GM23338 (cell line): Measurements from ENCODE around the gene KRTAP12-3. TPM values are rescaled to one million over a fixed set of nuclear protein-coding genes. Genes with fewer than 3 reads are reported as not detected.

Experiments used
- ATAC-seq: fragments of 200-7000 bp; cut with Tn5 transposase; 3 replicates; pipeline ENCODE4 v1.9.1; 2020
- DNase-seq: peaks from one replicate; pipeline ENCODE4 v3.0.0-alpha.2; 2015; ENCODE audit warnings: low spot score
- H2AFZ ChIP-seq: fragments of 200-600 bp; sonication (generic); 2 replicates; pipeline ENCODE4 v1.8.0; 2016; ENCODE audit warnings: antibody characterized with exemption, mild to moderate bottlenecking, moderate library complexity
- H3F3A ChIP-seq: fragments of 200-600 bp; sonication (generic); replicated peaks from 2 replicates; pipeline ENCODE4 v1.8.0; 2017; ENCODE audit warnings: antibody characterized with exemption, mixed run types, low read depth
- H3K27ac ChIP-seq: fragments of 200-600 bp; sonication (generic); 2 replicates; pipeline ENCODE4 v1.6.1; 2016; ENCODE audit warnings: low read depth
- H3K27me3 ChIP-seq: fragments of 200-600 bp; sonication (generic); 2 replicates; pipeline ENCODE4 v1.8.0; 2016; ENCODE audit warnings: mild to moderate bottlenecking, mixed run types, moderate library complexity; ENCODE audit not compliant: insufficient read depth
- H3K36me3 ChIP-seq: fragments of 200-600 bp; sonication (generic); 2 replicates; pipeline ENCODE4 v1.8.0; 2016; ENCODE audit warnings: mild to moderate bottlenecking; ENCODE audit not compliant: insufficient read depth
- H3K4me1 ChIP-seq: fragments of 200-600 bp; sonication (generic); 2 replicates; pipeline ENCODE4 v1.8.0; 2016; ENCODE audit warnings: mild to moderate bottlenecking, moderate library complexity; ENCODE audit not compliant: insufficient read depth
- H3K4me2 ChIP-seq: fragments of 200-600 bp; sonication (generic); 2 replicates; pipeline ENCODE4 v1.7.1; 2017; ENCODE audit warnings: mixed run types
- H3K4me3 ChIP-seq: fragments of 200-600 bp; sonication (generic); 2 replicates; pipeline ENCODE4 v1.6.1; 2016; ENCODE audit warnings: mixed run types
- H3K79me2 ChIP-seq: fragments of 200-600 bp; sonication (generic); replicated peaks from 2 replicates; pipeline ENCODE4 v1.8.0; 2017; ENCODE audit warnings: mild to moderate bottlenecking; ENCODE audit not compliant: insufficient read depth
- H3K9me2 ChIP-seq: fragments of 200-600 bp; sonication (generic); 2 replicates; pipeline ENCODE4 v1.8.0; 2017; ENCODE audit not compliant: insufficient read depth
- H4K20me1 ChIP-seq: fragments of 200-600 bp; sonication (generic); replicated peaks from 2 replicates; pipeline ENCODE4 v1.8.0; 2017; ENCODE audit warnings: mild to moderate bottlenecking; ENCODE audit not compliant: insufficient read depth
- H3K27ac Mint-ChIP-seq: 2 replicates; pipeline ENCODE4 v1.8.0; 2020; ENCODE audit warnings: inconsistent platforms, mild to moderate bottlenecking, moderate library complexity, mixed read lengths
- H3K27me3 Mint-ChIP-seq: 3 replicates; pipeline ENCODE4 v1.8.0; 2022; ENCODE audit warnings: low read depth, mild to moderate bottlenecking, moderate library complexity, mixed read lengths, inconsistent platforms; ENCODE audit not compliant: insufficient read depth, poor library complexity
- H3K36me3 Mint-ChIP-seq: 3 replicates; pipeline ENCODE4 v1.8.0; 2021; ENCODE audit warnings: low read depth, mild to moderate bottlenecking, inconsistent platforms, moderate library complexity, mixed read lengths
- H3K4me1 Mint-ChIP-seq: 3 replicates; pipeline ENCODE4 v1.8.0; 2020; ENCODE audit warnings: mild to moderate bottlenecking, inconsistent platforms, mixed read lengths
- H3K4me3 Mint-ChIP-seq: 3 replicates; pipeline ENCODE4 v1.8.0; 2021; ENCODE audit warnings: moderate library complexity, mild to moderate bottlenecking, inconsistent platforms, mixed read lengths
- H3K9me3 Mint-ChIP-seq: 3 replicates; pipeline ENCODE4 v1.8.0; 2020; ENCODE audit warnings: moderate library complexity, mild to moderate bottlenecking, inconsistent platforms, mixed read lengths
- CREB1 ChIP-seq: fragments of 250-450 bp; sonication (Bioruptor Pico); IDR thresholded peaks from 2 replicates; pipeline ENCODE4 v1.5.0; 2020; ENCODE audit warnings: low read depth, mild to moderate bottlenecking, moderate library complexity
- CTCF ChIP-seq, 2 experiments: fragments of 200-600 bp in 1 of 2; sonication (generic) in 1 of 2; conservative IDR thresholded peaks; 2 replicates each; pipeline versions ENCODE4 v1.5.1 to v1.6.1; 2016 to 2017; ENCODE audit warnings: antibody characterized with exemption in 2 of 2, low read depth in 2 of 2, mild to moderate bottlenecking in 2 of 2, moderate library complexity in 1 of 2
- ETS1 ChIP-seq: IDR thresholded peaks from 2 replicates; pipeline ENCODE4 v1.6.1; 2016; ENCODE audit warnings: antibody characterized with exemption
- EZH2 ChIP-seq: fragments of 200-600 bp; sonication (generic); IDR thresholded peaks from one replicate; pipeline ENCODE4 v1.8.0; 2017; ENCODE audit warnings: antibody characterized with exemption, mild to moderate bottlenecking, low read depth; ENCODE audit not compliant: unreplicated experiment
- EZH2phosphoT487 ChIP-seq: fragments of 200-600 bp; sonication (generic); IDR thresholded peaks from one replicate; pipeline ENCODE4 v1.8.1; 2018; ENCODE audit warnings: antibody characterized with exemption; ENCODE audit not compliant: unreplicated experiment
- JUNB ChIP-seq: IDR thresholded peaks from one replicate; pipeline ENCODE4 v1.6.1; 2016; ENCODE audit warnings: antibody characterized with exemption; ENCODE audit not compliant: unreplicated experiment
- NANOG ChIP-seq: IDR thresholded peaks from 2 replicates; pipeline ENCODE4 v1.6.1; 2016; ENCODE audit warnings: antibody characterized with exemption, borderline replicate concordance
- POLR2AphosphoS5 ChIP-seq: IDR thresholded peaks from 2 replicates; pipeline ENCODE4 v1.6.1; 2016; ENCODE audit warnings: antibody characterized with exemption, low read depth
- STAT1 ChIP-seq: IDR thresholded peaks from one replicate; pipeline ENCODE4 v1.6.1; 2016; ENCODE audit warnings: antibody characterized with exemption; ENCODE audit not compliant: unreplicated experiment
- ZNF114 ChIP-seq: fragments of 250-450 bp; sonication (Bioruptor Pico); IDR thresholded peaks from 2 replicates; pipeline ENCODE4 v1.5.0; 2020; ENCODE audit warnings: mild to moderate bottlenecking, moderate library complexity
- ZNF331 ChIP-seq: fragments of 250-450 bp; sonication (Bioruptor Pico); IDR thresholded peaks from 2 replicates; pipeline ENCODE4 v1.5.0; 2020; ENCODE audit warnings: low read depth, mild to moderate bottlenecking, moderate library complexity
- polyA plus RNA-seq: library from polyadenylated mRNA; unstranded; fragments of >200 nt; fragmentation: Nextera tagmentation; extraction: Ambion mirVana; gene quantifications from 2 replicates; pipeline ENCODE4 v1.2.1, GENCODE V29; 2016
- total RNA-seq: library from RNA; depleted of rRNA; stranded (reverse); fragments of >200 nt; shearing (Covaris generic); gene quantifications from 2 replicates; pipeline ENCODE4 v1.2.3, GENCODE V29; 2014
- TF ChIP-seq, protein P1 (sequence below): IDR thresholded peaks from one replicate; pipeline ENCODE4 v1.6.1; 2018; ENCODE audit warnings: antibody characterized with exemption; ENCODE audit not compliant: unreplicated experiment

Gene KRTAP12-3
- total and polyA plus RNA-seq, 2 experiments from 2014 or later: not detected

GRCh38 chr21:44670642-44671432 lies 13.1 kb downstream of the KRTAP12-3 start (continued):
- TF ChIP-seq, protein P1, sequence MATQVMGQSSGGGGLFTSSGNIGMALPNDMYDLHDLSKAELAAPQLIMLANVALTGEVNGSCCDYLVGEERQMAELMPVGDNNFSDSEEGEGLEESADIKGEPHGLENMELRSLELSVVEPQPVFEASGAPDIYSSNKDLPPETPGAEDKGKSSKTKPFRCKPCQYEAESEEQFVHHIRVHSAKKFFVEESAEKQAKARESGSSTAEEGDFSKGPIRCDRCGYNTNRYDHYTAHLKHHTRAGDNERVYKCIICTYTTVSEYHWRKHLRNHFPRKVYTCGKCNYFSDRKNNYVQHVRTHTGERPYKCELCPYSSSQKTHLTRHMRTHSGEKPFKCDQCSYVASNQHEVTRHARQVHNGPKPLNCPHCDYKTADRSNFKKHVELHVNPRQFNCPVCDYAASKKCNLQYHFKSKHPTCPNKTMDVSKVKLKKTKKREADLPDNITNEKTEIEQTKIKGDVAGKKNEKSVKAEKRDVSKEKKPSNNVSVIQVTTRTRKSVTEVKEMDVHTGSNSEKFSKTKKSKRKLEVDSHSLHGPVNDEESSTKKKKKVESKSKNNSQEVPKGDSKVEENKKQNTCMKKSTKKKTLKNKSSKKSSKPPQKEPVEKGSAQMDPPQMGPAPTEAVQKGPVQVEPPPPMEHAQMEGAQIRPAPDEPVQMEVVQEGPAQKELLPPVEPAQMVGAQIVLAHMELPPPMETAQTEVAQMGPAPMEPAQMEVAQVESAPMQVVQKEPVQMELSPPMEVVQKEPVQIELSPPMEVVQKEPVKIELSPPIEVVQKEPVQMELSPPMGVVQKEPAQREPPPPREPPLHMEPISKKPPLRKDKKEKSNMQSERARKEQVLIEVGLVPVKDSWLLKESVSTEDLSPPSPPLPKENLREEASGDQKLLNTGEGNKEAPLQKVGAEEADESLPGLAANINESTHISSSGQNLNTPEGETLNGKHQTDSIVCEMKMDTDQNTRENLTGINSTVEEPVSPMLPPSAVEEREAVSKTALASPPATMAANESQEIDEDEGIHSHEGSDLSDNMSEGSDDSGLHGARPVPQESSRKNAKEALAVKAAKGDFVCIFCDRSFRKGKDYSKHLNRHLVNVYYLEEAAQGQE: no peak
- TF ChIP-seq STAT1 (no peak), CREB1 (CRISPR knock-in tag) (no peak), NANOG (no peak), CTCF (conservative IDR thresholded peaks at IDR 0.05; ENCODE audit: low read depth in 2 of 2) (no peak), ZNF114 (CRISPR knock-in tag) (no peak), ETS1 (no peak), EZH2phosphoT487 (no peak), ZNF331 (no peak), POLR2AphosphoS5 (no peak), EZH2 (no peak), JUNB (no peak)

GRCh38 chr21:44671911-44672310 lies 14.2 kb downstream of the KRTAP12-3 start:
- H3K27me3 Mint-ChIP-seq: peaks cover under 1% of the 10 kb centered on the region
- H3K4me1 Mint-ChIP-seq: no peaks in the 10 kb centered on the region
- no peaks in the 10 kb centered on the region for H3K27me3 ChIP-seq
- DNase-seq (no peak), ATAC-seq (no peak)
- H3K79me2 ChIP-seq: no peaks in the 10 kb centered on the region
- H3K27ac ChIP-seq: no peak overlapping the region
- H3F3A ChIP-seq: no peaks in the 10 kb centered on the region
- no peaks in the 10 kb centered on the region for H3K4me1 ChIP-seq
- peaks cover 52% of the 10 kb centered on the region for H3K9me3 Mint-ChIP-seq
- no peak overlapping the region for H2AFZ ChIP-seq
- peaks cover 12% of the 10 kb centered on the region for H3K36me3 Mint-ChIP-seq
- H4K20me1 ChIP-seq: no peaks in the 10 kb centered on the region
- H3K27ac Mint-ChIP-seq: no peak overlapping the region
- H3K4me2 ChIP-seq: no peak overlapping the region
- H3K36me3 ChIP-seq: no peaks in the 10 kb centered on the region
- H3K9me2 ChIP-seq: no peaks in the 10 kb centered on the region
- H3K4me3 ChIP-seq: no peak overlapping the region
- H3K4me3 Mint-ChIP-seq: no peak overlapping the region
- TF ChIP-seq JUNB: no peak
- TF ChIP-seq ZNF114 (CRISPR knock-in tag): no peak
- TF ChIP-seq STAT1: no peak
- no peak for TF ChIP-seq EZH2
- no peak for TF ChIP-seq EZH2phosphoT487
- TF ChIP-seq ZNF331: no peak
